GM19099 (cell line): ENCODE measurements around the gene SLC25A47.

Source experiments
- POLR2A ChIP-seq: IDR thresholded peaks from 3 replicates; pipeline ENCODE4 v1.6.1; 2011; ENCODE audit warnings: low read depth; ENCODE audit not compliant: insufficient read length; ENCODE audit errors: extremely low read depth

The SLC25A47 gene

GRCh38 chr14:100286484-100287191 is 36.5 kb upstream of the SLC25A47 start:
- TF ChIP-seq POLR2A: no peak

- TF ChIP-seq POLR2A: no peak
These were observed 35.7 kb upstream of the SLC25A47 start for GRCh38 chr14:100287202-100287997.

GRCh38 chr14:100288382-100289185 is 34.6 kb upstream of the SLC25A47 start:
- no peak for TF ChIP-seq POLR2A

GRCh38 chr14:100289916-100290606 is 33.1 kb upstream of the SLC25A47 start:
- TF ChIP-seq POLR2A: no peak

GRCh38 chr14:100290607-100291304 is 32.4 kb upstream of the SLC25A47 start:
- TF ChIP-seq POLR2A: no peak

GRCh38 chr14:100291305-100292075 is 31.6 kb upstream of the SLC25A47 start:
- TF ChIP-seq POLR2A: no peak

- no peak for TF ChIP-seq POLR2A
These were observed 30.8 kb upstream of the SLC25A47 start for GRCh38 chr14:100292301-100292775.

- TF ChIP-seq POLR2A: no peak
These were observed 30.2 kb upstream of the SLC25A47 start for GRCh38 chr14:100292776-100293461.

GRCh38 chr14:100293497-100294212 is 29.5 kb upstream of the SLC25A47 start:
- no peak for TF ChIP-seq POLR2A

GRCh38 chr14:100294213-100294962 is 28.8 kb upstream of the SLC25A47 start:
- TF ChIP-seq POLR2A: no peak

GRCh38 chr14:100294963-100295330 is 28.2 kb upstream of the SLC25A47 start:
- no peak for TF ChIP-seq POLR2A
